ENCODE measurements around the gene VWC2L.

VWC2L gene

GRCh38 chr2:214410918-214411554 is at the start of gene VWC2L:
Gene VWC2L, plus strand, starts transcription at chr2:214411054. Its CDS starts 3,140 bp downstream, at chr2:214414194.
- peak in 1 of 2 donors; percentile 3 for DNase-seq (ENCODE audit: low read depth in 1 of 2, low spot score in 1 of 2)

- DNase-seq (ENCODE audit: low read depth in 1 of 2, low spot score in 1 of 2) = no peak
These were observed 49.7 kb upstream of the VWC2L start for GRCh38 chr2:214361116-214361515.

- DNase-seq (ENCODE audit: low read depth in 1 of 2, low spot score in 1 of 2) = no peak
These were observed 45.3 kb upstream of the VWC2L start for GRCh38 chr2:214365549-214365948.

- DNase-seq (ENCODE audit: low read depth in 1 of 2, low spot score in 1 of 2) = no peak
These were observed 43.7 kb upstream of the VWC2L start for GRCh38 chr2:214367171-214367570.

- no peak for DNase-seq (ENCODE audit: low read depth in 1 of 2, low spot score in 1 of 2)
These were observed 34.1 kb upstream of the VWC2L start for GRCh38 chr2:214376618-214377285.

- no peak for DNase-seq (ENCODE audit: low read depth in 1 of 2, low spot score in 1 of 2)
These were observed 33.6 kb upstream of the VWC2L start for GRCh38 chr2:214377286-214377624.

GRCh38 chr2:214378455-214379103 is 32.3 kb upstream of the VWC2L start:
- DNase-seq (ENCODE audit: low read depth in 1 of 2, low spot score in 1 of 2) = no peak

GRCh38 chr2:214379227-214379626 is 31.6 kb upstream of the VWC2L start:
- no peak for DNase-seq (ENCODE audit: low read depth in 1 of 2, low spot score in 1 of 2)

GRCh38 chr2:214380681-214381080 is 30.2 kb upstream of the VWC2L start:
- no peak for DNase-seq (ENCODE audit: low read depth in 1 of 2, low spot score in 1 of 2)

- DNase-seq (ENCODE audit: low read depth in 1 of 2, low spot score in 1 of 2) = no peak
These were observed 28.6 kb upstream of the VWC2L start for GRCh38 chr2:214382229-214382628.

GRCh38 chr2:214386720-214387119 is 24.1 kb upstream of the VWC2L start:
- no peak for DNase-seq (ENCODE audit: low read depth in 1 of 2, low spot score in 1 of 2)

- no peak for DNase-seq (ENCODE audit: low read depth in 1 of 2, low spot score in 1 of 2)
These were observed 21.5 kb upstream of the VWC2L start for GRCh38 chr2:214389334-214389733.

GRCh38 chr2:214393796-214394195 is 17.1 kb upstream of the VWC2L start:
- DNase-seq (ENCODE audit: low read depth in 1 of 2, low spot score in 1 of 2) = no peak

- DNase-seq (ENCODE audit: low read depth in 1 of 2, low spot score in 1 of 2) = no peak
These were observed 15.8 kb upstream of the VWC2L start for GRCh38 chr2:214395040-214395439.

GRCh38 chr2:214401580-214401979 is 9.3 kb upstream of the VWC2L start:
- DNase-seq (ENCODE audit: low read depth in 1 of 2, low spot score in 1 of 2) = no peak

- no peak for DNase-seq (ENCODE audit: low read depth in 1 of 2, low spot score in 1 of 2)
These were observed 602 bp upstream of the VWC2L start for GRCh38 chr2:214410128-214410775.

GRCh38 chr2:214412679-214413078 is 1.8 kb downstream of the VWC2L start:
- no peak for DNase-seq (ENCODE audit: low read depth in 1 of 2, low spot score in 1 of 2)

GRCh38 chr2:214436470-214436869 is 25.6 kb downstream of the VWC2L start:
- no peak for DNase-seq (ENCODE audit: low read depth in 1 of 2, low spot score in 1 of 2)

GRCh38 chr2:214450118-214450894 is 39.5 kb downstream of the VWC2L start:
- no peak for DNase-seq (ENCODE audit: low read depth in 1 of 2, low spot score in 1 of 2)

- DNase-seq (ENCODE audit: low read depth in 1 of 2, low spot score in 1 of 2) = no peak
These were observed 40.8 kb downstream of the VWC2L start for GRCh38 chr2:214451516-214452275.

Data from stimulated activated CD4-positive, alpha-beta T cell treated with anti-CD3 and anti-CD28 coated beads, Interleukin-15, amount 100 ng/mL, for 1 hour (primary cell).